PC-9 (cell line): ENCODE results near the gene AGBL2. TPM values are rescaled to one million over a fixed set of nuclear protein-coding genes. Genes with fewer than 3 reads are reported as not detected.

Experiments
- BruUV-seq: library from RNA; stranded (reverse); fragments of 400-500 nt; replicated peaks from 2 replicates; lab custom pipeline; 2021; lab: Mats Ljungman, UMichigan
- CTCF ChIA-PET: fragments of 300-600 bp; sonication (Branson Sonifier 250); formaldehyde crosslinking; loops from one replicate; lab custom pipeline; 2022; ENCODE audit warnings: antibody characterized with exemption; lab: Charles Lee
- POLR2A ChIA-PET: fragments of 300-600 bp; sonication (Branson Sonifier 250); formaldehyde crosslinking; loops from one replicate; lab custom pipeline; 2022; ENCODE audit warnings: antibody characterized with exemption; ENCODE audit not compliant: unreplicated experiment; lab: Charles Lee
- DNase-seq, 2 experiments: peaks; one replicate each; pipeline versions ENCODE4 v3.0.0 to v3.0.0-alpha.2; 2015 to 2022; ENCODE audit warnings: mixed read lengths in 1 of 2
- H2AFZ ChIP-seq: fragments of 200-600 bp; sonication (generic); 2 replicates; pipeline ENCODE4 v1.8.1; 2017; ENCODE audit warnings: antibody characterized with exemption
- H3F3A ChIP-seq: fragments of 200-600 bp; sonication (generic); 2 replicates; pipeline ENCODE4 v1.8.1; 2017; ENCODE audit warnings: antibody characterized with exemption, mild to moderate bottlenecking, low read depth; ENCODE audit not compliant: insufficient read depth
- H3K27ac ChIP-seq: fragments of 200-600 bp; sonication (generic); 2 replicates; pipeline ENCODE4 v1.6.1; 2016; ENCODE audit warnings: mixed run types
- H3K27me3 ChIP-seq: fragments of 200-600 bp; sonication (generic); 2 replicates; pipeline ENCODE4 v1.6.1; 2016; ENCODE audit warnings: low read depth, mixed run types; ENCODE audit not compliant: insufficient read depth
- H3K36me3 ChIP-seq: fragments of 200-600 bp; sonication (generic); 2 replicates; pipeline ENCODE4 v1.6.1; 2016; ENCODE audit warnings: low read depth, mixed run types
- H3K4me1 ChIP-seq: fragments of 200-600 bp; sonication (generic); replicated peaks from 2 replicates; pipeline ENCODE4 v1.6.1; 2016; ENCODE audit warnings: mixed run types; ENCODE audit not compliant: insufficient read depth
- H3K4me2 ChIP-seq: fragments of 200-600 bp; sonication (generic); 2 replicates; pipeline ENCODE4 v1.6.1; 2017; ENCODE audit warnings: mixed run types
- H3K4me3 ChIP-seq: fragments of 200-600 bp; sonication (generic); 2 replicates; pipeline ENCODE4 v1.6.1; 2016; ENCODE audit warnings: mixed run types
- H3K79me2 ChIP-seq: fragments of 200-600 bp; sonication (generic); 2 replicates; pipeline ENCODE4 v1.6.1; 2017; ENCODE audit warnings: low read depth, mixed run types
- H3K9me2 ChIP-seq: fragments of 200-600 bp; sonication (generic); 2 replicates; pipeline ENCODE4 v1.8.1; 2017; ENCODE audit warnings: mild to moderate bottlenecking; ENCODE audit not compliant: insufficient read depth
- H3K9me3 ChIP-seq: fragments of 200-600 bp; sonication (generic); 2 replicates; pipeline ENCODE4 v1.8.1; 2016; ENCODE audit warnings: low read depth; ENCODE audit not compliant: insufficient read depth
- H4K20me1 ChIP-seq: fragments of 200-600 bp; sonication (generic); 2 replicates; pipeline ENCODE4 v1.8.1; 2017; ENCODE audit not compliant: insufficient read depth
- CTCF ChIP-seq: fragments of 200-600 bp; sonication (generic); conservative IDR thresholded peaks from 2 replicates; pipeline ENCODE4 v1.6.1; 2017; ENCODE audit warnings: mixed run types, antibody characterized with exemption, mild to moderate bottlenecking, moderate library complexity
- EZH2 ChIP-seq: fragments of 200-600 bp; sonication (generic); IDR thresholded peaks from 2 replicates; pipeline ENCODE4 v1.8.0; 2017; ENCODE audit warnings: antibody characterized with exemption, low read depth
- intact Hi-C: fragments of 100-400 bp; cut with micrococcal nuclease; formaldehyde crosslinking; loops from one replicate; pipeline ENCODE4 v1.10.0; 2022; ENCODE audit not compliant: unreplicated experiment
- total RNA-seq: library from RNA; stranded (reverse); gene quantifications from 2 replicates; pipeline ENCODE4 v1.2.3, GENCODE V29; 2021

Gene AGBL2
- total RNA-seq, 1 experiment from 2014 or later = 13.1 TPM

DNA sequence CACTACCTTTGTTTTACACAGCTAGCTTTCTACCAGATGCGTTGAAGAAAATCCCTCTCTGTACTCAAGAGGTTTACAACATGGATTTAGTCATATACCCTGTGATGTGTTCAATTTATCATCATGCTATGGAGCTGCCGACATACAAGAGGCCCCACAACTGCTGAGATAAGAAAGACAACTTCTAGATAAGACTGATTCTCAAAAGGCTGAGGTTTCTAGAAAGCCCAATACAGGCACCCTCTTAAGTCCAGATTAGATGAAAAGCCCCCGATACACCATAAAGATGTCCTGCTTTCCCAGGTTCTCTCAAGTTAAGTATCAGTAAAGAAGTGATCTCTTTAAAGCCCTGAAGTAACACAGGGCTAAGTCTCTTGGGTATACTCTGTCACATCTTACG, 87.1 kb downstream of the AGBL2 start:
- Histone ChIP-seq H3K4me1 (no peaks in the 10 kb centered on the region), H3K79me2 (no peaks in the 10 kb centered on the region), H3K9me3 (no peaks in the 10 kb centered on the region), H3F3A (peaks cover 3% of the 10 kb centered on the region; the same call in 1 of the 2 replicates), H2AFZ (no peak overlapping the region), H3K36me3 (peaks cover 19% of the 10 kb centered on the region), H3K9me2 (no peaks in the 10 kb centered on the region), H3K27ac (no peak overlapping the region), H3K4me3 (no peak overlapping the region), H3K27me3 (no peaks in the 10 kb centered on the region), H4K20me1 (no peaks in the 10 kb centered on the region), H3K4me2 (no peak overlapping the region)
- BruUV-seq = no TSS peak
- intact Hi-C loops = no loop called here
- POLR2A ChIA-PET = interaction anchor here (0.8 kb wide), 1 partner anchor 62 kb away, joined by 6 read pairs; no protein-coding TSS in a partner anchor
- TF ChIP-seq EZH2 (no peak), CTCF (no peak)
- CTCF ChIA-PET = no interaction called here
- DNase-seq = no peak

GRCh38 chr11:47626234-47626633, 88.9 kb downstream of the AGBL2 start:
- DNase-seq = no peak
- H3K9me2 ChIP-seq = no peaks in the 10 kb centered on the region
- no peak overlapping the region for H2AFZ ChIP-seq
- no peaks in the 10 kb centered on the region for H3K79me2 ChIP-seq
- peaks cover 3% of the 10 kb centered on the region for H3F3A ChIP-seq
- no peaks in the 10 kb centered on the region for H3K27me3 ChIP-seq
- H3K4me1 ChIP-seq = no peaks in the 10 kb centered on the region
- H3K27ac ChIP-seq = no peak overlapping the region
- intact Hi-C loops = no loop called here
- no peak overlapping the region for H3K4me3 ChIP-seq
- H4K20me1 ChIP-seq = no peaks in the 10 kb centered on the region
- H3K4me2 ChIP-seq = no peak overlapping the region
- H3K9me3 ChIP-seq = no peaks in the 10 kb centered on the region
- POLR2A ChIA-PET = no interaction called here
- CTCF ChIA-PET = interaction anchor here (0.6 to 0.7 kb wide), 2 partner anchors 90 to 214 kb away, joined by 3 to 4 read pairs; no protein-coding TSS in a partner anchor
- BruUV-seq = no TSS peak
- peaks cover 24% of the 10 kb centered on the region for H3K36me3 ChIP-seq
- TF ChIP-seq CTCF = no peak
- no peak for TF ChIP-seq EZH2

- Histone ChIP-seq H2AFZ (no peak overlapping the region), H3K79me2 (no peaks in the 10 kb centered on the region), H3K27ac (no peak overlapping the region), H3K4me2 (no peak overlapping the region), H3K4me3 (no peak overlapping the region), H4K20me1 (no peaks in the 10 kb centered on the region), H3K9me2 (no peaks in the 10 kb centered on the region), H3K36me3 (peaks cover 17% of the 10 kb centered on the region), H3K27me3 (no peaks in the 10 kb centered on the region), H3F3A (peaks cover 6% of the 10 kb centered on the region), H3K9me3 (no peaks in the 10 kb centered on the region), H3K4me1 (no peaks in the 10 kb centered on the region)
- ChIA-PET POLR2A (no interaction called here), CTCF (interaction anchor here (0.6 kb wide), 1 partner anchor 84 kb away, joined by 3 read pairs; no protein-coding TSS in a partner anchor)
- no TSS peak for BruUV-seq
- intact Hi-C loops = no loop called here
- DNase-seq = no peak
- TF ChIP-seq EZH2 (no peak), CTCF (no peak)
These were observed 94.3 kb downstream of the AGBL2 start for GRCh38 chr11:47620836-47621378.
